ENCODE results near the gene CPD.
"Not testable (repeated sequence)": the region's sequence is repeated elsewhere in the genome, so short reads cannot be mapped to it uniquely, and the experiment has no call there.

The CPD gene

DNA sequence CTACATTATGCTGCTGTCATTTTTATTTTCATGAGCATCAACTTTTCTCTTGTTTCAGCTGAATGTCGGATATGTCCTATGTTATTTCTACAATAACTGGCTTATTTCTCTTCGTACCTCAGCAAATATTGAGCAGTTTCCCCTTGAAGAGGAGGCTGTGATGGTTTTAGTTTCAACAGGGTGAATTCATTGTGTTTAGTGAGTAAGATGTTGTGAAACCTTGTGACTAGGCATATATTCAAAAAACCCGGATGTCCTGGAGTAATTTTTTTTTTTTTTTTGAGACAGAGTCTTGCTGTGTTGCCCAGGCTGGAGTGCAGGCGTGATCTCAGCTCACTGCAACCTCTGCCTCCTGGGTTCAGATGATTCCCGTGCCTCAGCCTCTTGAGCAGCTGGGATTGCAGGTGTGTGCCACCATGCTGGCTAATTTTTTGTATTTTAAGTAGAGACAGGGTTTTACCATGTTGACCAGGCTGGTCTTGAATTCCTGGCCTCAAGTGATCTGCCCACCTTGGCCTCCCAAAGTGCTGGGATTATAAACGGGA, 11.1 kb downstream of the CPD start:
- no peak for DNase-seq

DNA sequence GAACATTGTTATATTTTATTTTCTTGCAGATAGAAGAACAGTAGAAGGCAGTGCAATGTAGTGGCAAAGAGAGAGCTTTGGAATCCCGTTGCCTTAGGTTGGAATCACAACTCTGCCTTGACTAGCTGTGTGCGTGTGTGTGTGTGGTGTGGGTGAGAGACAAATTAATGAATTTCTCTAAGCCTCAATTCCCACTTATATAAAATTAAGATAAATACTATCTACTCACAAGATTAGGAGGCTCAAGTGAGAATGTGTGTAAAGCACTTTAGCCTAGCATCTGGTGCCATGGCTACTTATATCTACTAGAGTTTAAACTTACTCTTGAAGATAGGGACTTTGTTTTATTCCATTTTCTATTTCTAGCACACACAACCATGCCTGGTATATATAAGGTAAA, 12.8 kb downstream of the CPD start:
- no peak for DNase-seq

DNA sequence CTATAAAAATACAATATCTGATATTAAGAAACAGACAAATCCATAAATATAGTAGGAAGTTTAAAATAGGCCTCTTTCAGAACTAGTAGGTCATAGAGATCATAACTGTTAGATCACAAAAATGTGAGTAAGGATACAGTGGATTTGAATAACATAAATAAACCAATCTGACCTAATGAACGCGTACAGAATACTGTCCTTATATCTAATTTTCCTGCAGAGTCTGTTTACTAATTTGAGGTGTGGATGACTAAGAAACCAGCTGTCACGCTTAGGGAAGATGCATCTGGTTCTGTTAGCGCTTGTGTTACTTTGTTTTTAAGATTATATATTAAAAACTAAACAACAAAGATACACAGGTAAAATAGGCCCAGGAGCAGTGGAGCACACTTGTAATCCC, 14.8 kb downstream of the CPD start:
- DNase-seq, result no peak

DNA sequence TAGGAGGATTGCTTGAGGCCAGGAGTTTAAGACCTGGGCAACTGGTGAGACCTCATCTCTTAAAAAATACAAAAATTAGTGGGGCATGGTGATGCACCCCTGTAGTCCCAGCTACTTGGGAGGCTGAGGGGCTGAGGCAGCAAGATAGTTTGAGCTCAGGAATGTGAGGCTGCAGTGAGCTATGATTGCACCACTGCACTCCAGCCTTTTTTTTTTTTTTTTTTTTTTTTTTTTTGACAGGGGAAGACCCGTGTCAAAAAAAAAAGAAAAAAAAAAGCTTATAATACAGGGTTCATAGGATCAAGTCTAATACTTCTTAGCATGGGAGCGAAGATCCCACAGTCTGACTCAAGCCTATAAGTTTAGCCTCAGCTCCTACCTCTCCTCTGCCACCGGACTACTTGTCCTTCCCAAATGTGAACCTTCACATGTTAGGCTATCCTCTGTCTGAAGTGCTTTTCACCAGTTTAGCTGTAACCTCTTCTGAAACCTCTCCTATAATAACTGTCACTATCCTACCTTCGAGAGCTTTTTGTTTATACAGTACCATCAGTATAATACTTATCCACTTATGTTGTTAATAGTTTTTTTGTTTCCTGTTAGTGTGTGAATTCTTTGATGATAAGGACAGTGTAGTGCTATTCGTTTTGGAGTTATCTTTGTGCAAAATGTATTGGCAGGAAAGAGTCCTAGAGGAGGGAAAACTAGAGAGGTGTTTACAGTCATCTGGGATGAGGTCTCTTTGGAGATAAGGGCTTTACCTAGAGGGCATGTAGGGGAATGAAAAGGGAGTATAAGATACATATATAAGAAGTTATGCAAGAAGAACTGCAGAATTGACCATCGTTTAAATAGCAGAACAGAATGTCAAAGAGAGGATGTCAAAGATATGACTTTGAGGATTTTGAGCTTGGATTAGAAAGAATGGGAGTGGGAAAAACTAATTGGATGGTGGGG, 15.5 kb downstream of the CPD start:
- no peak for DNase-seq

DNA sequence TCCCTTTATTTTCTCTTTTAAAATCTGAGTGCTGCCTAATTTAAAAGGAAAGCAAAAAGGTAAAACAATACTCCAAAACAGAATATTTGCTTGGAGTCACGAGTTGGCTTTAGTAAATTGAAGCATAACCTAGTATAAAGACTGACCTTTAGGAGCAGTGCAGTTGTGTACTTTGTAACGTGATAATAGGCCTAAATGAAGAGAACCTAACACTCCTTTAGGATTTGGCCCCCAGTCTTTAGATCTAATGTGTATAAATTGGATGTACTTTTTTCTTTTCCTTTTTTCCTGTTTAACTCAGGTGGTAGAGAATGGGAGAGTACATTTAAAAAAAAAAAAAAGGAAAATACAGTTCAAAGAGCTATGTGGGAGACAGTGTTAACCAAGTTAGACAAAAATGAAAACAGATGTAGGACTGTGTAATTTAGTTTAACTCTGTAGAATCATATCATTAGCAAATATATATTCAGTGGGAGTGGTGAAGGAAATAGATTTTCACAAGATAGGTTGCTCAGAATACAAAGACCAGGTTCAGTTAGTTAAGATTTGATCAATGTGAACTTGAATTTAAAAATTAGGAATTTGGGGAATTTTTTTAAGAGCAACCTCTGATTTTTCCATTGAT, 16.8 kb downstream of the CPD start:
- DNase-seq, result no peak

DNA sequence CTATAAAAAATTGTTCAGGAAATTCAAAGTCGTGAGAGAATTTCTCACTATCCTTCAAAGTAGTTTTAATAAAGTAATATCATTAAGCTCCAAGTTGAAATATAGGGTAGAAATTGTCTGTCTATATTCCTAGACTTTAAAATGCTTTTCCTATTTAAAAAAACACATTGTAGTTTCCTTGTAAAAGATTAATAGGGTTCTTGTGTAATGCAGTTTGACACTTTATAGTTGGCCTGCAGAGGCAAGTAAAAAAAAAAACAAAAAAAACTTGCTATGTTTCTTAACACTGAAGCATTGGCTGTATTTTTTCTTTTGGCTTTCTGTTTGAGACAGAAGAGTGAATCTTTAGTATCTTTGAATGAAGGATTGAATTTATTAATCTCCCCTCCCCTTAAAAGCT, 17.4 kb downstream of the CPD start:
- no peak for DNase-seq

DNA sequence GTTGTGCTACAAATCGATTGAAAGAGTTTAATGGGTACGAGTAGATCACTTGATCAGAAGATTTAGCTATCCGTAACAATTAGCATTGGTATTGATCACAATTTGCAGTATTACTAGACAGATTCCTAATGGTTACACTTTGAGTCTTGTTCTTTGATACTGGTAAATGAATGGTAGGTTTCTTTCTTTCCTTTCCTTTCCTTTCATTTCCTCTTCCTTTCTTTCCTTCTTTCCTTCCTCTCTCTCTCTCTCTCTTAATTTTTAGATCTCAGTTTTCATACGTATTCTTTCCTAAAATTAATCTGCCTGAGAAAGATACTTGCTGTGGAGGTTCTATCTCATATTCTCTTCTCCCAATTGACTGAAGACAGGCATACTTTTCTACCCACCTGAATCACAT, 17.9 kb downstream of the CPD start:
- no peak for DNase-seq

DNA sequence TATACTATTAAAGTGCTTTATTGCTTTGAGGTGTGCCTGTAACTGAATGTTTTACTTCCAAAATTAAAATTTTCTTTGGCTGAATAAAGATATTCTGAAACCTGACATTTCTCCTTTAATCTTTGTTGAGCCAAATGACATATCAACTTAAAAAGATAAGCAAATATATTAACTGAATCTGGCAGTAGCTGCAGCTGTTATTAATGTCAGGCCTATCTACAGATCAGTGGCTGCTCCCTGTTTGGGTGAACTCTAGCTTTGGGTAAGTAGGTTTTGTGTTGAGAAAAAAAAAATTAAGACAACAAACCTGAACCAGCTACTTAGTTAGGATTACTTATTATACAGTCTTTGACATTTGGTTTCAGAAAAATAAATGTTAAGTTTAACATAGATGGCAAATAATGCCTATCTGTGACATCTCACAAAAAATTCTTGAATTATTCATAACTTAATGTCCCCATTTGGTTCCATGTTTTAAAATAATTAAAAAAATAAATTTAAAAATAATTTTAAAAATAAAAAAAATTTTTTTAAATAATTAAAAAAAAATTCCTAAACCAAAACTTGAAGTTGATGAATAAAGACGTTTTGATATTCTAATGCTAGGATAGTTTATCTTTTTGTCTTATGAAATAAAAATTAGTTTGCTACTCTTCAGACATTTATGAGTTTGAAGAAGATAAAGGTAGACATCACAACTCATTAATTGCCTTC, 19.8 kb downstream of the CPD start:
- no peak for DNase-seq

DNA sequence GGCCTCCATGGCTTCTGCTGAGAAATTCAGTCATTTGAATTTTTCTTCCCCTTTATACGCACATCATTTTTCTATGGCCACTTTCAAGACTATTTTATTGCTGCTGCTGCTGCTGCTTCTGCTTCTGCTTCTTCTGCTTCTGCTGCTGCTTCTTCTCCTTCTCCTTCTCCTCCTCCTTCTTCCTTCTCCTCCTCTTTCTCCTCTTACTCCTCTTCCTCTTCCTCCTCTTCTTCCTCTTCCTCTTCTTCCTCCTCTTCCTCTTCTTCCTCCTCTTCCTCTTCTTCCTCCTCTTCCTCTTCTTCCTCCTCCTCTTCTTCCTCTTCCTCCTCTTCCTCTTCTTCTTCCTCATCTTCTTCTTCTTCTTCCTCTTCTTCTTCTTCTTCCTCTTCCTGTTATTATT, 22.4 kb downstream of the CPD start:
- DNase-seq, result no peak

DNA sequence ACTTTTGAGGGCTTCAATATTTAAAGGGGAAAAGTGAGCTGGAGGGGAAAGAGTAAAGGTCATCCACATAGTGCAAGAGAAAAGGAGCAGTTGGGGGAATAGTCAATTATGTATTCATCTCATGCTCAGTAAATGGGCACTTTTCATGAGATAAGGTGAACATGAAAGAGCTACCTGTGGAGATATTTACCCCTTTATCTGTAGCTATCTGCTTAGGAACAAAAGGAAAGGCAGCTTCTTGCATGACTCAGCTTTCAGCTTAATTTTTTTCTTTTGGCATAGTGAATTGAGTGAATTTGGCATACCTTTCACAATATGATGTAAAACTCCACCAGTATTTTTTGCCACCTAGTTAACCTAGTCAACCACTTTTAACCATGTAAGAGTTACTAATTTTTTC, 26.4 kb downstream of the CPD start:
- no peak for DNase-seq

DNA sequence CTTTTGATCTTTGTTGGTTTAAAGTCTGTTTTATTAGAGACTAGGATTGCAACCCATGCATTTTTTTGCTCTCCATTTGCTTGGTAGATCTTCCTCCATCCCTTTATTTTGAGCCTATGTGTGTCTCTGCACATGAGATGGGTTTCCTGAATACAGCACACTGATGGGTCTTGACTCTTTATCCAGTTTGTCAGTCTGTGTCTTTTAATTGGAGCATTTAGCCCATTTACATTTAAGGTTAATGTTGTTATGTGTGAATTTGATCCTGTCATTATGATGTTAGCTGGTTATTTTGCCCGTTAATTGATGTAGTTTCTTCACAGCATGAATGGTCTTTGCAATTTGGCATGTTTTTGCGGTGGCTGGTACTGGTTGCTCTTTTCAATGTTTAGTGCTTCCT, 31.9 kb downstream of the CPD start:
- not testable (repeated sequence) for DNase-seq

DNA sequence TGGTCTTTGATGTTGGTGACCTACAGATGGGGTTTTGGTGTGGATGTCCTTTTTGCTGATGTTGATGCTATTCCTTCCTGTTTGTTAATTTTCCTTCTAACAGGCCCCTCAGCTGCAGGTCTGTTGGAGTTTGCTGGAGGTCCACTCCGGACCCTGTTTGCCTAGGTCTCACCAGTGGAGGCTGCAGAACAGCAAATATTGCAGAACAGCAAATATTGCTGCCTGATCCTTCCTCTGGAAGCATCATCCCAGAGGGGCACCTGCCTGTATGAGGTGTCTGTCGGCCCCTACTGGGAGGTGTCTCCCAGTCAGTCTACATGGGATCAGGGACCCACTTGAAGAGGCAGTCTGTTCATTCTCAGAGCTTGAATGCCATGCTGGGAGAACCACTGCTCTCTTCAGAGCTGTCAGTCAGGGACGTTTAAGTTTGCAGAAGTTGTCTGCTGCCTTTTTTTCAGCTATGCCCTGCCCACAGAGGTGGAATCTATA, 33.3 kb downstream of the CPD start:
- DNase-seq, result not testable (repeated sequence)

DNA sequence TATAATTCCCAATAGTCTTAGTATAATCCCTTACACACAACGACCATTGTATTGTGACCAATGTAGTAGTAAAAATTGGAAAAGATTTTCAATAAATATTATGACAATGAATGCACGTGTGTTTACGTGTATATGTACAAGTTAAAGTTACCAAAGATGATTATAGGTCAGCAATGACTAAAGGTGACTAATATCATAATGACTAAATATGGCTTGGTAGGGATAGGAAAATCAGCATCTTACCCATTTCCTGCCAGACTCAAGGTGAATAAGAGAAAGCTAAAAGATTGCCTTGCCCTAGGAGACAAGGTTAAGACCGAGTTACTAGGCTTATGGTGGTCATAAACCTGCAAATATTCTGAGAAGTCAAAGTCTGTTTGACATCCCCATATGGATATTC, 34.4 kb downstream of the CPD start:
- DNase-seq, result peak; percentile 20

DNA sequence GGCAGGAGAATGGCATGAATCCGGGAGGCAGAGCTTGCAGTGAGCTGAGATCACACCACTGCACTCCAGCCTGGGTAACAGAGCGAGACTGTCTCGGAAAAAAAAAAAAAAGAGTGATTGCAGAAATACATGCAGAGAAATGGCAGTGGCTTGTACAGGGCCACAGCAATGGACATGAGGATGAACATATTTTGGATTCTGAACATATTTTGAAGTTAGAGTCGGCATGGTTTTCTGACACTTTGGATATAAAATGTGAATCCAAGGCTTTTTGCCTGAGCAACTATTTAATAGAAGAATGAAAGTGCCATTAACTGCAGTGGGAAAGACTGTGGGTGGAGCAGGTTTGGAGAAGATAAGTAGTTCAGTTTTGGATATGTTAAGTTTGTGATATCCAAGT, 35.8 kb downstream of the CPD start:
- peak; percentile 32 for DNase-seq

DNA sequence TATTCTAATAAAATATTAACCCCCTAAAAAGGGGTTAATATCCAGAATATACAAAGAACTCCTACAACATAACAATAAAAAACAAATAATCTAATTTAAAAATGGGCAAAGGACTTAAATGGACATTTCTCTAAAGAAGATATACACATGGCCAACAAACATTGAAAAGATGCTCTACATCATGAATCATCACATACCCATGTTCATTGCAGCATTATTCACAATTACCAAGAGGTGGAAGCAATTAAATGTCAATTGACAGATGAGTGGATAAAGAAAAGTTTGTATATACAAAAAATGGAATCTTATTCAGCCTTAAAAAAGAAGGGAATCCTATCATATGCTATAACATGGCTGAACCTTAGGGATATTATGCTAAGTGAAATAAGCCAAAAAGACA, 36.8 kb downstream of the CPD start:
- peak; percentile 43 for DNase-seq

DNA sequence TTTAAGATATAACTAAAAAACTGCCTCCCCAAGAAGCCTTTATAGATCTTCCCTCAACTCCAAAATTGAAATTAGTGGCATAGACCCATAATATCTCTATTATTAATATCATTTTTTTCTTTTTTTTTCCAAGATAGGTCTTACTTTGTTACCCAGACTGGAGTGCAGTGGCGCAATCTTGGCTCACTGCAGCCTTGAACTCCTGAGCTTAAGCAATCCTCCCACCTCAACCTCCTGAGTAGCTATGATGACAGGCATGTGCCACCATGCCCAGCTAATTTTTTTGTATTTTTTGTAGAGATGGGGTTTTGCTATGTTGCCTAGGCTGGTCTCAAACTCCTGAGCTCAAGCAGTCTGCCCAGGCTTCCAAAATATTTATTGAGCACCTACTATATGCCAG, 39.3 kb downstream of the CPD start:
- not testable (repeated sequence) for DNase-seq

DNA sequence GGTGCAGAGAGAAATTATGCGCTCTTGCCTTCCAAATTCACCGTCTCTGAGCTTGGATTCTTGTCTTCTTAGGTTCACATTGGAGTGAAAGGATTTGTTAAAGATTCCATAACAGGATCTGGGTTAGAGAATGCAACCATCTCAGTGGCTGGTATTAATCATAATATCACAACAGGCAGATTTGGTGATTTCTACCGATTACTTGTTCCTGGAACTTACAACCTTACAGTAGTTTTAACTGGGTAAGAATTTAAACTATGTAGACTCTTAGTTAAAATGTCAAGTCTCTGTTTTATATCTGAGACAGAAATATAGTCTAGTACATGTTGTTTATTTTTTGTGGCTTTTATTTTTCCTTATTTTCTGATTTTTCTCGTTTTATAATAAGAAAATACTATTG, 42.9 kb downstream of the CPD start:
- no peak for DNase-seq

DNA sequence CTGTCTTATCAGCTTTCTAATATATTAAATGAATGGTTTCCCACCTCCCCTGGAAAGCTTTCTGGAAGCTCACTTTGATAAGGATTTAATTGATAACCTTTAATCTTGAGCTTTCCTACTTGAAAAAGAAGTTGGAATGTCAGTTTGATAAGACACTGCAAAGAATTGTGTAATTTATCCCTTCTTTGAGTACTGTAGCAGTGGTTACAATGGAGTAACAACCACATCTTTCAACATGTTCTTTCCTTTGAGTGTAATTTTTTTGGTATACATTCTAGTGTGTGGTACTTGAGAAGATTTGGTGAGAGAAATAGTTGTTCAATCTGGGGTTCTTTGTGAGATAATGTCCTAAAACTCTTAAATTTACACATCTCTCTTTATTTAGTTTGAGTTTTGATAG, 43.4 kb downstream of the CPD start:
- DNase-seq, result no peak

DNA sequence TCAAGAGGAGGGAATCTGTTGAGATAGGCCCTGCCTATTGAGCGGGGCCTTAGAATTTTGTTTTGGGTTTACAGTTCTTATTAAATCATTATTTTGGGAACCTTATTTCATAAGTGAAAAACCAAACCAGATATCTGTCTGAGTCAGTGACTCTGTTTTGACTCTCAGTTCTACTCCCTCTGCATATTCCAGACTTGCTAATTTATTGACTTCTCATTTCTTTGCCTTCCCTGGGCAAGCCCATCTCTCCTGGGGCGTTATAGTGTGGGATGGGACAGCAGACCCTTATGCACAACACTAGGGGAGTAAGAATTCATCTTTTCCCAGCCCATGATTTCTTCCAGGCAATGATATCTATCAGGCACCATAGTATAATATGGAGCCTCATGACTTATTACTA, 45.7 kb downstream of the CPD start:
- no peak for DNase-seq

DNA sequence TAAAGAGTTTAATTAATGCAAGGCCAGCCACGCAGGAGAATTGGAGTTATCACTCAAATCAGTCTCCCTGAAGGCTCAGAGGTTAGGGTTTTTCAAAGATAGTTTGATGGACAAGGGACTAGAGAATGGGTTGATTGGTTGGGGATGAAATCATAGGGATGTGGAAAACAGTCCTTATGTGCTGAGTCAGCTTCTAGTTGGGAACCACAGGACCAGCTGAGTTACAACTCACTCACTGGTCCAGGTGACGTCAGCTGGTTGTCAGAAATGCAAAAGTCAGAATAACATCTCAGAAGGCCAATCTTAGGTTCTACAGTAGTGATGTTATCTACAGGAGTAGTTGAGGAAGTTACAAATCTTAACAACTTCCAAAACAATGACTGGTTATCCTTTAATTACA, 47.6 kb downstream of the CPD start:
- DNase-seq, result no peak

DNA sequence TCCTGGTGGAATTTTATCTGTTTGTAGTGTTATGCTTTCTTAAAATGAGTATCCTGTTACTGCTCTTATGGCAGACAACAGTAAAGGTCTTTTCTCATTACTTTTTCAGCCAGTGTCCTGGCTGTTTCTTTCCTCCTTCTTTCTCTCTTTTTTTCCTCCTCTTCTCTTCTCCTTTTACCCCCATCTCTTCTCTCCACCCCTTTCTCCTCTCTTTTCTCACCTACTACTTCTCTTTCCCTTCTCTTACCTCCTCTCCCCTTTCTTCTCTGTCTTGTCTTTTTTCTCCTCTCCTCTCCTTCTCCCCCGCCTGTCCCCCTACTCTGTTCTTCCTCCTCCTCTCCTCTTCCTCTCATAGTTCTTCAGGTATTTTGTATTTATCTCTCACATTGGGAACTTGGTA, 48.9 kb downstream of the CPD start:
- no peak for DNase-seq

DNA sequence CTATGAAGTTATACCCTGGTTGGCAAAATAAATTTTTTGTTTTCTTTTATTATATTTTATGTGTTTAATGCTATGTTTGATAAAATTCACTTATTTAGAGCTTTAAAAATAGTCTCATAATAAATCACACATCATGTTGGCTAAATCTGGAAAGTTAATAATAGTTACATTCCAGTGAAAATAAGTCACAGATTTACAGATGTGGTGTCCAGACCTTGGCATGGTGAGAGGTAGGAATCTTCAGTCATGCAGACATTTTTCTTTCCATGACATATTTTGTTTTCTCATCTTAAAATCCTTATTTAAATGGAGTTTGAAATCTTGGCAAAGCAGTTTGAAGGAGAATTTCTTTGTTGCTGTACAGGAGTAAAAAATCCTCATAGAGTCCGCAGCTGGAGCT, 50.4 kb downstream of the CPD start:
- peak; percentile 69 for DNase-seq

DNA sequence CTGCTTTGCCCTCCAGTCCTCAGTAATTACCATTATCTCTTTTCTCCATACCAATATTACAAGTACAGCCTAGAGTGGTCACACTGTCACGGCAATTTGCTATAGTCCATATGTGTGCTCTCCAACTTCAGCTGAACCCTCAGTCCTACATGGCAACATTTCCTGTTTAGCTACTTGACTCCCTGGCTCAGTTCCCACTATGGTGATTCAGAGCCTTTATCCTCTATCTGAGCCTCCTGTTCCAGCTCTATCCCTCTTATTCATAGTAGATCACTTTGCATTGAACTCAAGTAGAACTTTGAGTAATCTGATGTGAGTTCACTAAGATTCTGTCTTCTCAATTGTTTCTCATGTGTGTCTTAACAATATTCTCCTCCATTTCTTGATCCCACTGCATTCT, 54.8 kb downstream of the CPD start:
- DNase-seq, result peak; percentile 91
